Naive thymus-derived CD8-positive, alpha-beta T cell (primary cell): Measurements from ENCODE around the gene MECR. TPM values are rescaled to one million over a fixed set of nuclear protein-coding genes. Genes with fewer than 3 reads are reported as not detected.

Source experiments
- ATAC-seq, 2 donors: fragments of 150-1000 bp; cut with Tn5 transposase in 1 of 2; sonication (Bioruptor Pico), chemical (Tn5 transposase) in 1 of 2; 1 replicate in 1 of 2; 2 replicates in 1 of 2; pipeline ENCODE4 v1.10.0; 2021; ENCODE audit warnings: mild to moderate bottlenecking in 2 of 2, moderate library complexity in 2 of 2
- POLR2A ChIA-PET: fragments of 350-600 bp; sonication (Branson Sonifier 250); formaldehyde crosslinking; loops from one replicate; lab custom pipeline; 2021; ENCODE audit warnings: antibody characterized with exemption; lab: Charles Lee
- DNase-seq, 10 donors: peaks; one replicate each; pipeline versions ENCODE4 v3.0.0 to v3.0.0-alpha.2; 2020 to 2022
- H3K27ac Mint-ChIP-seq, 10 donors: one replicate each; pipeline ENCODE4 v1.8.0; 2020 to 2022; ENCODE audit warnings: mild to moderate bottlenecking in 10 of 10, mixed read lengths in 10 of 10, moderate library complexity in 4 of 10, inconsistent platforms in 1 of 10
- H3K27me3 Mint-ChIP-seq, 5 donors: one replicate each; pipeline ENCODE4 v1.8.0; 2021 to 2022; ENCODE audit warnings: mixed read lengths in 5 of 5
- H3K36me3 Mint-ChIP-seq, 3 donors: one replicate each; pipeline ENCODE4 v1.8.0; 2020 to 2022; ENCODE audit warnings: mixed read lengths in 3 of 3, mild to moderate bottlenecking in 2 of 3, inconsistent platforms in 1 of 3
- H3K4me1 Mint-ChIP-seq, 4 donors: one replicate each; pipeline ENCODE4 v1.8.0; 2021 to 2022; ENCODE audit warnings: mixed read lengths in 4 of 4
- H3K4me3 Mint-ChIP-seq, 10 donors: one replicate each; pipeline ENCODE4 v1.8.0; 2020 to 2022; ENCODE audit warnings: mild to moderate bottlenecking in 10 of 10, mixed read lengths in 10 of 10, moderate library complexity in 6 of 10, inconsistent platforms in 1 of 10
- H3K9me3 Mint-ChIP-seq, 9 donors: one replicate each; pipeline ENCODE4 v1.8.0; 2020 to 2022; ENCODE audit warnings: mixed read lengths in 9 of 9, mild to moderate bottlenecking in 3 of 9, inconsistent platforms in 1 of 9, moderate library complexity in 1 of 9
- polyA plus RNA-seq, 3 donors: library from polyadenylated mRNA; unstranded; fragments of 300-500 nt; fragmentation: Illumina TruSeq; gene quantifications; one replicate each; pipeline ENCODE4 v1.2.3, GENCODE V29; 2021
- total RNA-seq, 8 experiments: library from RNA in 2 of 8; stranded (reverse) in 2 of 8; gene quantifications; one replicate each; pipeline ENCODE4 v1.2.3 and lab custom pipeline; 2021 to 2026

MECR gene
- total and polyA plus RNA-seq, 5 experiments from 2014 or later: 17.9 to 25.8 (median 23.3) TPM

DNA sequence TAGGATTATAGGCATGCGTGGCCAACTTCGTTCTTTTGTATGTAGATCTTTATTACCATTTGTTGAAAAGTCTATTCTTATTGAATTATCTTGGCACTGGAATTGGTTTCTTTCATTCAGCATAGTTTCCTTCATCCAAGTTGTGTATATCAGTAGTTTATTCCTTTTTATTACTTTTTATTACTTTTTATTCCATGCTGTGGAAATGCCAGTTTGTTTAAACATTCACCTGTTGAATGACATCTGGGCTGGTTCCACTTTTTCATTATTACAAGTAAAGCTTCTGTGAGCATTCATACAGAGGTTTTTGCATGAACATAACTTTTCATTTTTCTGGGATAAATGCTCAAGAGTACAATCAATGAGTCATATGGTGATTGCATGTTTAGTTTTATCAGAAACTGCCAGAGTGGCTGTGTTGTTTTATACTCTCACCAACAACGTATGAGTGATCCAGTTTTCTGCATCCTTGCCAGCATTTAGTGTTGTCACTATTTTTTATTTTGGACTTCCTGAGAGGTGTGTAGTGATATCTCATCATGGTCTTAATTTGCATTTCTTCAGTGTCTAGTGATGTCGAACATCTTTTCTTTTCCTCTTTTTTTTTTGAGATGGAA, 34.1 kb upstream of the MECR start:
- H3K4me3 Mint-ChIP-seq: no peak overlapping the region

DNA sequence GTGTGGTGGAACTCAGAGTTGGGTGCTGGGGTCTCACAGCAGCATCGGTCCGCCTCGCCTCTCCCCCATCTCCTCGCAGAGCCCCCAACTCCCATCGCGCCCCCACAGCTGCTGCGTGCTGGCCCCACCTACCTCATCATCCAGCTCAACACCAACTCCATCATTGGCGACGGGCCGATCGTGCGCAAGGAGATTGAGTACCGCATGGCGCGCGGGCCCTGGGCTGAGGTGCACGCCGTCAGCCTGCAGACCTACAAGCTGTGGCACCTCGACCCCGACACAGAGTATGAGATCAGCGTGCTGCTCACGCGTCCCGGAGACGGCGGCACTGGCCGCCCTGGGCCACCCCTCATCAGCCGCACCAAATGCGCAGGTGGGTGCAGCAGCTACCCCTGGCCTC, 29.8 kb upstream of the MECR start:
- Mint-ChIP-seq H3K36me3 (peaks cover 0 to 2% (median 0%) of the 10 kb centered on the region in 3 donors), H3K27me3 (peaks cover 15 to 55% (median 46%) of the 10 kb centered on the region in 5 donors), H3K4me3 (peak overlapping the region in 8 of 10 donors; percentile 55 to 89 (median 78))

More for the DNA sequence above, 34.1 kb upstream of the MECR start:
- Mint-ChIP-seq H3K36me3 (no peaks in the 10 kb centered on the region), H3K27me3 (peaks cover 35 to 67% (median 60%) of the 10 kb centered on the region in 5 donors), H3K27ac (no peak overlapping the region), H3K9me3 (peaks cover 0 to 9% (median 0%) of the 10 kb centered on the region in 9 donors), H3K4me1 (peaks cover 3 to 9% (median 7%) of the 10 kb centered on the region in 4 donors)
- no peak for ATAC-seq
- DNase-seq: no peak
- POLR2A ChIA-PET: no interaction called here

GRCh38 chr1:29259802-29260441, 29.2 kb upstream of the MECR start:
- POLR2A ChIA-PET: no interaction called here
- Mint-ChIP-seq H3K9me3 (peaks cover 0 to 8% (median 0%) of the 10 kb centered on the region in 9 donors), H3K27me3 (peaks cover 15 to 50% (median 45%) of the 10 kb centered on the region in 5 donors), H3K4me1 (peaks cover 3 to 14% (median 8%) of the 10 kb centered on the region in 4 donors), H3K36me3 (peaks cover 0 to 2% (median 0%) of the 10 kb centered on the region in 3 donors), H3K4me3 (peak overlapping the region; percentile 63 to 89 (median 76)), H3K27ac (peak overlapping the region in 1 of 10 donors; percentile 49)
- DNase-seq (peak in 6 of 10 donors; percentile 14 to 63 (median 30)), ATAC-seq (peak; percentile 70 to 79)

More for the DNA sequence above, 29.8 kb upstream of the MECR start:
- POLR2A ChIA-PET: no interaction called here
- DNase-seq (no peak), ATAC-seq (no peak)
- H3K4me1 Mint-ChIP-seq: peaks cover 3 to 14% (median 8%) of the 10 kb centered on the region in 4 donors
- H3K27ac Mint-ChIP-seq: no peak overlapping the region
- H3K9me3 Mint-ChIP-seq: peaks cover 0 to 9% (median 0%) of the 10 kb centered on the region in 9 donors

DNA sequence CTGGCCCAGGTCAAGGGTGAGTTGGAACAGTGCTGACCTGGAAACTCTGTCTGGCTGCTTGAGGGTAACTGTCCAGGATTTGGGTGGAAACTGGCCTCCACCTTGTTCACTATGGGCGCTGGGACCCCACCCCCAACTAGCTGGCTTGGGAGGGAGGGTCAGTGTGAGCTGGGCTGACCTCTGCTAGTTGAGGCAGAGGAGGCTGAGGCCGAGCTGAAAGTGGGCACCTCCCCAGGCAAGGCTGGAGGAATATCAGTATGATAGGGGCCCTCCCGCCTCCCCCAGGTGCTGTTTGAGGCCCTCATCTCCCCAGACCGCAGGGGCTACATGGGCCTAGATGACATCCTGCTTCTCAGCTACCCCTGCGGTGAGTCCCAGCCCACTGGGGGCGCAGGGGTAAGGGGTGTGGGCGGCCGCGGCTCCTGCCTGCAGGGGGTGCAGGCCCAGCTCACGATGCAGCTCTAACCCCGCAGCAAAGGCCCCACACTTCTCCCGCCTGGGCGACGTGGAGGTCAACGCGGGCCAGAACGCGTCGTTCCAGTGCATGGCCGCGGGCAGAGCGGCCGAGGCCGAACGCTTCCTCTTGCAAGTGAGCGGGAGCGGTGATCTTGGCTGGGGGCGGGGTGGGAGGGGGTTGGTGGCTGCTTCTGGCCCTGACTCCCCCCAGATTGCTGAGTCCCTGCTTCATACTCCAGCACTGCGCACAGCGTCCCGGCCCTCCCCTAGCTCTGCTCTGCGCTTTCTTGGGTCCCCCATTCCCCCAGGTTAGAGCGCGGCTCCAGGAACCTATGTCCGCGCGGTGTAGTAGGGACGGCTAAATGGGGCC, 28.5 kb upstream of the MECR start:
- H3K4me3 Mint-ChIP-seq: peak overlapping the region in 9 of 10 donors; percentile 45 to 79 (median 59)
- POLR2A ChIA-PET: no interaction called here
- peaks cover 15 to 50% (median 42%) of the 10 kb centered on the region in 5 donors for H3K27me3 Mint-ChIP-seq
- peak; percentile 60 to 70 for ATAC-seq
- peaks cover 0 to 5% (median 0%) of the 10 kb centered on the region in 9 donors for H3K9me3 Mint-ChIP-seq
- H3K4me1 Mint-ChIP-seq: peaks cover 3 to 14% (median 8%) of the 10 kb centered on the region in 4 donors
- DNase-seq: peak in 1 of 10 donors; percentile 32
- peaks cover 0 to 2% (median 0%) of the 10 kb centered on the region in 3 donors for H3K36me3 Mint-ChIP-seq
- H3K27ac Mint-ChIP-seq: no peak overlapping the region

- peaks cover 0 to 2% (median 0%) of the 10 kb centered on the region in 9 donors for H3K9me3 Mint-ChIP-seq
- peaks cover 10 to 50% (median 38%) of the 10 kb centered on the region in 5 donors for H3K27me3 Mint-ChIP-seq
- H3K27ac Mint-ChIP-seq: no peak overlapping the region
- H3K4me3 Mint-ChIP-seq: peak overlapping the region in 9 of 10 donors; percentile 25 to 74 (median 55)
- ATAC-seq: no peak
- POLR2A ChIA-PET: no interaction called here
- DNase-seq: peak in 1 of 10 donors; percentile 53
- H3K36me3 Mint-ChIP-seq: peaks cover 0 to 2% (median 0%) of the 10 kb centered on the region in 3 donors
- peaks cover 3 to 14% (median 8%) of the 10 kb centered on the region in 4 donors for H3K4me1 Mint-ChIP-seq
These were observed 27.6 kb upstream of the MECR start for GRCh38 chr1:29258189-29258975.

DNA sequence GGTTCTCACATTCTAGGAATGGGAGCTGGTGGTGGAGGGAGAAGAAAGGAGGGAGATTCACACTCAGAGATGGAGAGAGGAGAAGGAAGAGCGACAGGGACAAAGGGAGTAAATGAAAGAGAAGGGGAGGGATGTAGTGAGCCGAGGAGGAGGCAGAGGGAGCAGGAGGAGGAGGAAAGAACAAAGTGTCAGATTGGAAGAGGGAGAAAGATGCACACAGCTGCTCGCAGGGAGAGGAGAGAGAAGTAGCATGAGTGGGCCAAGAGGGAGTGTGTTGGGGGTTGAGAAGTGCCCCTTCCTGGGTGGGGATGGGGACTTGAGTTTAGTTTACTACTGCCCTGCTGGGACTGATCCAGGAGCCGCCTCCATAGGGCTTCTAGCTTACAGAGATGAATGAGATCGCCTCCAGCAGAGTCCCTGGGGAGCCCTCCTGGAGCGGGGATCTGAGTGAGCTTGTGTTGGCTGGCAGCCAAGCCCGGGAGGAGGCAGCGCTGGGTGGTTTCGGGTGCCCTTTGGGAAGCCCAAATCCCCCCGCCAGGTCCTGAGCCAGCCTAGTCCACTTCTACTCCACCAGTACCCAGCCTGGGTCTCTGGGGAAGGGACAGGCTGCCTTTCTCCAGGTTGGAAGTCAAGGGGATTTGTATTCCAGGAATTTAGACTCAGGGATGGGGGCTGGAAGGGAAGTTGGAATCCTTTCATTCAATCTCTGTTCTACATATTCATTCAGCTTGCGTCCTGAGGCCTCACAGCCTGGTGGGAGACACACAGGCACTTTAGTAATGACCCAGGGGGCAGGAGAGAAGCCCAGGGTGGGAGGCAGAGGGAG, 26.5 kb upstream of the MECR start:
- Mint-ChIP-seq H3K27ac (no peak overlapping the region), H3K27me3 (peaks cover 7 to 46% (median 32%) of the 10 kb centered on the region in 5 donors), H3K4me3 (no peak overlapping the region), H3K9me3 (peaks cover 0 to 2% (median 0%) of the 10 kb centered on the region in 9 donors), H3K36me3 (peaks cover 0 to 2% (median 0%) of the 10 kb centered on the region in 3 donors), H3K4me1 (peaks cover 3 to 14% (median 8%) of the 10 kb centered on the region in 4 donors)
- DNase-seq (no peak), ATAC-seq (no peak)
- POLR2A ChIA-PET: no interaction called here

- DNase-seq (no peak), ATAC-seq (peak in 1 of 2 donors; percentile 43)
- peaks cover 0 to 2% (median 0%) of the 10 kb centered on the region in 3 donors for H3K36me3 Mint-ChIP-seq
- H3K9me3 Mint-ChIP-seq: peaks cover 0 to 2% (median 0%) of the 10 kb centered on the region in 9 donors
- peaks cover 4 to 40% (median 25%) of the 10 kb centered on the region in 5 donors for H3K27me3 Mint-ChIP-seq
- no peak overlapping the region for H3K27ac Mint-ChIP-seq
- no peak overlapping the region for H3K4me3 Mint-ChIP-seq
- peaks cover 3 to 14% (median 8%) of the 10 kb centered on the region in 4 donors for H3K4me1 Mint-ChIP-seq
- POLR2A ChIA-PET: no interaction called here
These were observed 25.7 kb upstream of the MECR start for GRCh38 chr1:29256394-29256793.

DNA sequence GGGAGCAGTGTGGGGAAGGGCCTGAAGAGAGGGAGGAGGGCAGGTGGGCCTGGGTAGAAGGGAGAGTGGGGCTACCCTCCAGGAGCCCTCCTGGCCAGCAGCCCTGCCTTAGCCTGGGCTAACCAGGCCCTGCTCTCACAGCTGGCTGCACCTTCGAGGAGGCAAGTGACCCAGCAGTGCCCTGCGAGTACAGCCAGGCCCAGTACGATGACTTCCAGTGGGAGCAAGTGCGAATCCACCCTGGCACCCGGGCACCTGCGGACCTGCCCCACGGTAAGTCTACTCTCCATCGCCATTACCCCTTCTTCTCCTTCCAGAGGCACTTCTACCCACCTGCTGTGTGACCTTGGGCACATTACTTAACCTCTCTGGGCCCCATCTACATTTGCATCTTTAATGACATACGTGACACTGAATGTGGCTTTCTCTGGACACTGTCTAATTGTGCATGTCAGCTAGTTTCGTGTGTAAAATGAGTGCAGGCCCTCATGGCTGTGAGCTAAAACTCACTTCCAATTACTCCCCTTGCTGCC, 24.5 kb upstream of the MECR start:
- no peak for ATAC-seq
- Mint-ChIP-seq H3K4me1 (peaks cover 2 to 8% (median 4%) of the 10 kb centered on the region in 4 donors), H3K27ac (no peak overlapping the region), H3K36me3 (peaks cover 0 to 2% (median 0%) of the 10 kb centered on the region in 3 donors), H3K27me3 (peaks cover 0 to 33% (median 17%) of the 10 kb centered on the region in 5 donors), H3K4me3 (no peak overlapping the region), H3K9me3 (peaks cover 0 to 2% (median 0%) of the 10 kb centered on the region in 9 donors)
- POLR2A ChIA-PET: no interaction called here
- DNase-seq: no peak

DNA sequence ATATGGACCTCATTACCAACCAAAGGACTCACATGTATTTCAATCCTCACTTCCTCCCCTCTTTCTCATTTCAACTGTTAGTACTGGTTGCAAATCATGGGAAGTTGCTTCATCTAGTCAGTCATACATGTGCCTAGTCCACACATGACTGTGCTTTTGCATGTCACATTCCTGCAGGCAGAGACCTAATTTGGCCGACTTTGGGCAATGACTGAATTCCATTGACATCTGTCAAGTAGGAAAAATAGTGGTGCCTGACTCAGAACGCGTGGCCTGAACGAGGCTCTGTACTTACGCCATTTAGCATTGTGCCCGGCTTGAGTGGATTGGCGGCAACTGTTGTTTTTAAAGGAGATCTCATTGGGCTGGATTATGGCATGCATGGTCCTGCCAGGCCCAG, 23.6 kb upstream of the MECR start:
- POLR2A ChIA-PET: no interaction called here
- Mint-ChIP-seq H3K27me3 (peaks cover 0 to 36% (median 18%) of the 10 kb centered on the region in 5 donors), H3K4me1 (peaks cover 0 to 2% (median under 1%) of the 10 kb centered on the region in 4 donors), H3K4me3 (no peak overlapping the region), H3K36me3 (peaks cover 0 to 2% (median 0%) of the 10 kb centered on the region in 3 donors), H3K9me3 (no peaks in the 10 kb centered on the region), H3K27ac (no peak overlapping the region)
- DNase-seq: no peak
- no peak for ATAC-seq

DNA sequence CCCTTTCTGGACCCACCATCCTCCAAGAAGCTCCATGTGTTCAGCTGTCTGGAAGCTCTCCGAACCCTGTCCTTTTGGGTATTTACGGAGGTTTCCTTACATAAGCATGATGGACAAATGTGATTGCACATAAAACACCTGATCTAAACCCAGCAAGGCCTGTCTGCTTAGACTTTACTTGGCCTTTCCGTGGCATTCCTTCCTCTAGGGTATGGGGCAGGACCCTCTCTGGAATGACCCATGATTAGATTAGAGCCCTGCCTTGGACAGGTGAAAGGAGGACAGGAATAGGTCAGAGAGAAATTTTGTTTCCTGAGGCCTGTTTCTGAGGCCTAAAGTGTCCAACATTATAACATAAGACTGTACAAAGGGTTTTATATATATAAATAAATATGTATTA, 22.4 kb upstream of the MECR start:
- Mint-ChIP-seq H3K4me3 (no peak overlapping the region), H3K27ac (no peak overlapping the region), H3K4me1 (no peaks in the 10 kb centered on the region), H3K36me3 (peaks cover 0 to 2% (median 0%) of the 10 kb centered on the region in 3 donors), H3K27me3 (peaks cover 0 to 39% (median 12%) of the 10 kb centered on the region in 5 donors), H3K9me3 (no peaks in the 10 kb centered on the region)
- POLR2A ChIA-PET: no interaction called here
- DNase-seq (no peak), ATAC-seq (no peak)
